H1 (cell line): ENCODE results near the gene STX18.

Experiments used
- CEBPB ChIP-seq: IDR thresholded peaks from 2 replicates; pipeline ENCODE4 v1.6.1; 2012; ENCODE audit warnings: low read depth, low read length
- CTCF ChIP-seq, 3 experiments: IDR thresholded peaks; 1 replicate in 2 of 3; 2 replicates in 1 of 3; pipeline versions ENCODE4 v1.5.1 to v1.6.1; 2011; ENCODE audit warnings: low read length in 3 of 3, mild to moderate bottlenecking in 3 of 3, inconsistent platforms in 2 of 3, low read depth in 1 of 3, moderate library complexity in 1 of 3; ENCODE audit not compliant: insufficient read depth in 1 of 3; ENCODE audit errors: control extremely low read depth in 1 of 3
- EP300 ChIP-seq, 2 experiments: IDR thresholded peaks; 1 replicate in 1 of 2; 2 replicates in 1 of 2; pipeline ENCODE4 v1.6.1; 2011 to 2012; ENCODE audit warnings: low read depth in 2 of 2, low read length in 2 of 2, mild to moderate bottlenecking in 2 of 2, borderline replicate concordance in 1 of 2, inconsistent platforms in 1 of 2, moderate library complexity in 1 of 2
- GTF2F1 ChIP-seq: IDR thresholded peaks from 2 replicates; pipeline ENCODE4 v1.6.1; 2012; ENCODE audit warnings: low read depth, low read length, improper control_type of control experiment, borderline replicate concordance
- POLR2A ChIP-seq, 2 experiments: IDR thresholded peaks; 1 replicate in 1 of 2; 2 replicates in 1 of 2; pipeline ENCODE4 v1.6.1; 2011; ENCODE audit warnings: low read depth in 2 of 2, low read length in 2 of 2, mild to moderate bottlenecking in 2 of 2; ENCODE audit errors: control extremely low read depth in 1 of 2
- POLR2AphosphoS5 ChIP-seq: IDR thresholded peaks from 2 replicates; pipeline ENCODE4 v1.6.1; 2011; ENCODE audit warnings: low read depth, low read length
- SP2 ChIP-seq: IDR thresholded peaks from 2 replicates; pipeline ENCODE4 v1.6.1; 2012; ENCODE audit warnings: mild to moderate bottlenecking, low read length, inconsistent platforms

GRCh38 chr4:4519297-4519894 is 22.5 kb downstream of the STX18 start:
- no peak for TF ChIP-seq POLR2A (IDR thresholded peaks at IDR 0.05; ENCODE audit: control extremely low read depth in 1 of 2, low read depth in 2 of 2, low read length in 2 of 2)
- peak in 1 of 3 experiments; percentile 64; a peak in 2 of 4 replicates for TF ChIP-seq CTCF (IDR thresholded peaks at IDR 0.05; ENCODE audit: control extremely low read depth in 1 of 3, insufficient read depth in 1 of 3, low read depth in 1 of 3, low read length in 3 of 3)
- TF ChIP-seq CEBPB: no peak
- no peak for TF ChIP-seq EP300 (IDR thresholded peaks at IDR 0.05; ENCODE audit: borderline replicate concordance in 1 of 2, low read depth in 2 of 2, low read length in 2 of 2)
- no peak for TF ChIP-seq GTF2F1
- TF ChIP-seq SP2: no peak
- TF ChIP-seq POLR2AphosphoS5: no peak
